Activated CD8-positive, alpha-beta T cell treated with anti-CD3 and anti-CD28 coated beads for 36 hours (primary cell): Measurements from ENCODE around the gene SFRP2. TPM values are rescaled to one million over a fixed set of nuclear protein-coding genes. Genes with fewer than 3 reads are reported as not detected.

Source experiments
- ATAC-seq: fragments of 200-7000 bp; cut with Tn5 transposase; one replicate; pipeline ENCODE4 v1.10.0; 2021; ENCODE audit warnings: mild to moderate bottlenecking, moderate library complexity
- CTCF ChIA-PET: fragments of 350-600 bp; sonication (Branson Sonifier 250); formaldehyde crosslinking; loops from one replicate; lab custom pipeline; 2021; ENCODE audit warnings: antibody characterized with exemption; lab: Charles Lee
- POLR2A ChIA-PET: fragments of 350-600 bp; sonication (Branson Sonifier 250); formaldehyde crosslinking; loops from one replicate; lab custom pipeline; 2021; ENCODE audit warnings: antibody characterized with exemption; lab: Charles Lee
- DNase-seq: peaks from one replicate; pipeline ENCODE4 v3.0.0-alpha.2; 2020
- H3K27ac Mint-ChIP-seq: one replicate; pipeline ENCODE4 v1.8.0; 2021; ENCODE audit warnings: mild to moderate bottlenecking, mixed read lengths
- H3K27me3 Mint-ChIP-seq: one replicate; pipeline ENCODE4 v1.8.0; 2021; ENCODE audit warnings: mixed read lengths
- H3K36me3 Mint-ChIP-seq: one replicate; pipeline ENCODE4 v1.8.0; 2021; ENCODE audit warnings: low read depth, mixed read lengths
- H3K4me1 Mint-ChIP-seq: one replicate; pipeline ENCODE4 v1.8.0; 2021; ENCODE audit warnings: low read depth, mixed read lengths
- H3K4me3 Mint-ChIP-seq: one replicate; pipeline ENCODE4 v1.8.0; 2021; ENCODE audit warnings: mild to moderate bottlenecking, moderate library complexity, mixed read lengths
- H3K9me3 Mint-ChIP-seq: one replicate; pipeline ENCODE4 v1.8.0; 2021; ENCODE audit warnings: mixed read lengths
- CTCF ChIP-seq: fragments of 200-600 bp; IDR thresholded peaks from one replicate; pipeline ENCODE4 v1.8.0; 2022; ENCODE audit warnings: antibody characterized with exemption, mild to moderate bottlenecking
- intact Hi-C: fragments of 100-400 bp; cut with micrococcal nuclease; formaldehyde crosslinking; loops from one replicate; pipeline ENCODE4 v1.10.0; 2022
- total RNA-seq, 2 experiments: library from RNA; stranded (reverse); gene quantifications; one replicate each; pipeline ENCODE4 v1.2.3, GENCODE V29; 2021

The SFRP2 gene
- total RNA-seq, 2 experiments from 2014 or later = not detected

GRCh38 chr4:153741541-153741940 is 47.3 kb downstream of the SFRP2 start:
- intact Hi-C loops = no loop called here
- ATAC-seq (no peak), DNase-seq (no peak)
- Mint-ChIP-seq H3K36me3 (no peaks in the 10 kb centered on the region), H3K4me3 (no peak overlapping the region), H3K27ac (no peak overlapping the region), H3K4me1 (no peaks in the 10 kb centered on the region), H3K9me3 (peaks cover 8% of the 10 kb centered on the region), H3K27me3 (peaks cover 8% of the 10 kb centered on the region)
- ChIA-PET CTCF (interaction anchor here (1.6 to 2.1 kb wide), 2 partner anchors 8 to 98 kb away, joined by 5 to 14 read pairs; no protein-coding TSS in a partner anchor), POLR2A (interaction anchor here (1.1 kb wide), 1 partner anchor 49 kb away, joined by 3 read pairs; no protein-coding TSS in a partner anchor)
- TF ChIP-seq CTCF = no peak

- peaks cover 7% of the 10 kb centered on the region for H3K9me3 Mint-ChIP-seq
- no peak overlapping the region for H3K27ac Mint-ChIP-seq
- ChIA-PET POLR2A (no interaction called here), CTCF (no interaction called here)
- H3K36me3 Mint-ChIP-seq = no peaks in the 10 kb centered on the region
- DNase-seq (no peak), ATAC-seq (no peak)
- peaks cover 12% of the 10 kb centered on the region for H3K27me3 Mint-ChIP-seq
- intact Hi-C loops = no loop called here
- peaks cover 10% of the 10 kb centered on the region for H3K4me1 Mint-ChIP-seq
- no peak overlapping the region for H3K4me3 Mint-ChIP-seq
- no peak for TF ChIP-seq CTCF
These were observed 52.9 kb downstream of the SFRP2 start for GRCh38 chr4:153735906-153736461.

GRCh38 chr4:153733751-153734448 is 55.0 kb downstream of the SFRP2 start:
- H3K27ac Mint-ChIP-seq = no peak overlapping the region
- peaks cover 10% of the 10 kb centered on the region for H3K4me1 Mint-ChIP-seq
- peaks cover 7% of the 10 kb centered on the region for H3K27me3 Mint-ChIP-seq
- CTCF ChIA-PET = interaction anchor here (1.0 to 2.6 kb wide), 4 partner anchors 8 to 24 kb away, joined by 3 to 24 read pairs (median 4); no protein-coding TSS in a partner anchor
- intact Hi-C loops = no loop called here
- no peak for TF ChIP-seq CTCF
- H3K4me3 Mint-ChIP-seq = no peak overlapping the region
- no peaks in the 10 kb centered on the region for H3K36me3 Mint-ChIP-seq
- no peak for ATAC-seq
- no peak for DNase-seq
- H3K9me3 Mint-ChIP-seq = no peaks in the 10 kb centered on the region
- POLR2A ChIA-PET = no interaction called here

GRCh38 chr4:153731239-153731638 is 57.6 kb downstream of the SFRP2 start:
- intact Hi-C loops = no loop called here
- ChIA-PET POLR2A (no interaction called here), CTCF (no interaction called here)
- H3K27me3 Mint-ChIP-seq = peaks cover 4% of the 10 kb centered on the region
- H3K9me3 Mint-ChIP-seq = no peaks in the 10 kb centered on the region
- ATAC-seq = no peak
- H3K4me1 Mint-ChIP-seq = peaks cover 10% of the 10 kb centered on the region
- no peak overlapping the region for H3K4me3 Mint-ChIP-seq
- DNase-seq = no peak
- TF ChIP-seq CTCF = no peak
- no peak overlapping the region for H3K27ac Mint-ChIP-seq
- no peaks in the 10 kb centered on the region for H3K36me3 Mint-ChIP-seq

Other genes with a start within 250 kb of the SFRP2 start
- gene TLR2, start 104.8 kb downstream of the SFRP2 start, total RNA-seq = 1 to 10 TPM in 1 of 2 experiments, under 1 TPM in 1; 0.56 to 1.8 TPM
- gene RNF175, start 29.1 kb downstream of the SFRP2 start, total RNA-seq = not detected